ENCODE data around the gene MKRN1. TPM values are rescaled to one million over a fixed set of nuclear protein-coding genes. Genes with fewer than 3 reads are reported as not detected.
"Not testable (repeated sequence)": the region's sequence is repeated elsewhere in the genome, so short reads cannot be mapped to it uniquely, and the experiment has no call there.

Gene MKRN1
- total and polyA plus RNA-seq, 8 donors: 21.0 to 102 (median 49.8) TPM

DNA sequence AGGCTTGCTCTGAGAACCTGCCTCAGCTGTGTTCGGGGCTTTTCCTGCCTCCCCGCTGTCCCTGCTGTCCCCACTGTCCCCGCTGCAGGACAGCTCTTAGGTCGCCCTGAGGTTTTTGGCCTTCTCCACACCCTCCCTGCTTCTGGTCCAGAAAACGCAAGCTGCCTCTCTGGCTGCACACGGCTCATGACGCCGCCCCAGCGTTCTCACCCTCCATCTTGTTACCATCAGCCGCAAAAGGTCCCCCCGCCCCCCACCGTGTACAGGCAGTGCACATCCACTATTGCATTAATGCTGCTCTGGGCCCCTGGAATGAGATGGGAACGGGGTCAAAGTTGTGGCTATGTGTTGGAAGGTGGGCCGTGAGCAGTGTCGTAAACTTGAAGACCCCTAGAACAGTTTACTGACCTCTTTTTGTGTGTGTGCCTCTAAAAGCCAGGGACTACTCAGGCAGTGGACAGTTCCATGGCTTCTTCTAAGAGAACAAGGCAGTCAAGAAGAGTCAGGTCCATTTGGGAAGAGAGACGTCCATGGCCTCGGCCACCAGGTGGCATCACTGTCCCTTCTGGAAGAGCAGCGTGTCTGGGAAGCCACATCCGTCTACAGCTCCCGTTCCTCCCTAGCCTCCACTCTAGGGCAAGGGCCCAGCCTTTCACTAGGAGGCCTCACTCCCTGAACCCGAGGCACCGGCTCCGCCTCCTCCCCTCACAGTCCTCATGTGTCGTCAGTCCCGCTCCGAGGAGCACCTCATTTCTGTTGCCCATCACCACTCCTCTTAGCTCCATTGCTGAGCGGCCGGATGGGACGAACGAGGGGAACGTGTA is 38.5 kb upstream of the MKRN1 start:
- Histone ChIP-seq H3K4me3 (no peak overlapping the region), H3K27ac (peak overlapping the region in 4 of 5 donors; percentile 3 to 46 (median 34)), H3K36me3 (peaks cover 0 to 19% (median 5%) of the 10 kb centered on the region in 4 donors), H3K27me3 (no peaks in the 10 kb centered on the region), H3K4me1 (peaks cover 0 to 12% (median 4%) of the 10 kb centered on the region in 4 donors), H3K9me3 (no peaks in the 10 kb centered on the region)
- TF ChIP-seq, protein P1, sequence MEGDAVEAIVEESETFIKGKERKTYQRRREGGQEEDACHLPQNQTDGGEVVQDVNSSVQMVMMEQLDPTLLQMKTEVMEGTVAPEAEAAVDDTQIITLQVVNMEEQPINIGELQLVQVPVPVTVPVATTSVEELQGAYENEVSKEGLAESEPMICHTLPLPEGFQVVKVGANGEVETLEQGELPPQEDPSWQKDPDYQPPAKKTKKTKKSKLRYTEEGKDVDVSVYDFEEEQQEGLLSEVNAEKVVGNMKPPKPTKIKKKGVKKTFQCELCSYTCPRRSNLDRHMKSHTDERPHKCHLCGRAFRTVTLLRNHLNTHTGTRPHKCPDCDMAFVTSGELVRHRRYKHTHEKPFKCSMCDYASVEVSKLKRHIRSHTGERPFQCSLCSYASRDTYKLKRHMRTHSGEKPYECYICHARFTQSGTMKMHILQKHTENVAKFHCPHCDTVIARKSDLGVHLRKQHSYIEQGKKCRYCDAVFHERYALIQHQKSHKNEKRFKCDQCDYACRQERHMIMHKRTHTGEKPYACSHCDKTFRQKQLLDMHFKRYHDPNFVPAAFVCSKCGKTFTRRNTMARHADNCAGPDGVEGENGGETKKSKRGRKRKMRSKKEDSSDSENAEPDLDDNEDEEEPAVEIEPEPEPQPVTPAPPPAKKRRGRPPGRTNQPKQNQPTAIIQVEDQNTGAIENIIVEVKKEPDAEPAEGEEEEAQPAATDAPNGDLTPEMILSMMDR (IDR thresholded peaks at IDR 0.05): peak in 5 of 7 experiments; percentile 83 to 89 (median 87)
- TF ChIP-seq POLR2A (IDR thresholded peaks at IDR 0.05) (no peak), EP300 (IDR thresholded peaks at IDR 0.05) (no peak), POLR2AphosphoS5 (IDR thresholded peaks at IDR 0.05) (peak in 2 of 3 donors; percentile 20 to 61)
- peak; percentile 92 to 95 for DNase-seq
- intact Hi-C loops (cut with DNase I; ENCODE audit: low total_unique reads): loop anchor here (5.0 kb wide), 1 partner anchor 135 kb away; no protein-coding TSS in a partner anchor
- 50 to 57% (median 51%) methylated on average over 26 to 31 of the region's 31 CpGs for WGBS, 5 donors

DNA sequence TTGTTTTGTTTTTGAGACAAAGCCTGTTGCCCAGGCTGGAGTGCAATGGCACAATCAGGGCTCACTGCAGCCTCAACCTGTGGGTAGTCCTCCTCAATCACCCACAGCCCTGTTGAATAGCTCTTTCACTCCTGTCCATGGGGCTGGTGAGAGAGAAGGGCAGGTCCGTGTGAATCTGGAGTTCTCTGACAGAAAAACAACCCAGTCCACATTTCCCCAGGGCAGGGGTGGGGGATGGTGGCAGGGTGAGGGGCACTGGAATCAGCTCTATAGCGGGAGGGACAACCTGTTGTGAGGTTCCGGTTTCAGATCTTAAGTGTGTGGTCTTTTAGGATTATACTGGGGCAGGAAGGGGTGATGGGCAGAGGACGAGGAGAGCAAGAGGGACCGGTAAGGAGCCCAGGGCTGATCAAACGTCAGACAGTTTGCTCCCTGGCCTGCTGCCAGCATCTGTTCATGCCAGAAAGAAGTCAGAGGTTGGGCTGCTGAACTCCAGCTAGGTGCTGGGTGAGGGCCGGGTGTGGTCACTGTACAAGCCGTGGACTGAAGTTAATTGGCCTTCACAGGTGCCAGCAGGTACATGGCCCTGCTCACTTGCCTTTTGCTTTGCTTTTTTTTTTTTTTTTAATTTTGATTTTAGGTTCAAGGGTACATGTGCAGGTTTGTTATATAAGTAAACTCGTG is 33.2 kb upstream of the MKRN1 start:
- TF ChIP-seq, protein P1 (IDR thresholded peaks at IDR 0.05): no peak
- TF ChIP-seq POLR2AphosphoS5 (IDR thresholded peaks at IDR 0.05): peak in 1 of 3 donors; percentile 11
- no peak for TF ChIP-seq POLR2A (IDR thresholded peaks at IDR 0.05)
- no peak overlapping the region for H3K4me3 ChIP-seq

DNA sequence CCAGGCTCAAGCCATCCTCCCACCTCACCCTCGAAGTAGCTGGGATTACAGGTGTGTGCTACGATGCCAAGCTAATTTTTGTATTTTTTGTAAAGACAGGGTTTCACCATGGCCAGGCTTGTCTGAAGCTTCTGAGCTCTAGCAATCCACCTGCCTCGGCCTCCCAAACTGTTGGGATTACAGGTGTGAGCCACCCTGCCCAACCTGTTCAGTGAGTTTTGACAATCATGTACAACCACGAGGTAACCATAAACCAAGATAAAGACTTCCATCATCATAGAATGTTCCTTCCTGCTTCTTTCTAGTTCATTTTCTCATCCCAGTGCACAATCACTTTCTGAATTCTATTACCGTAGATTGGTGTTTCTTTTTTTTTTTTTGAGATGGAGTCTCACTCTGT is 30.5 kb upstream of the MKRN1 start:
- WGBS, 5 donors: 49 to 72% (median 57%) methylated on average over 4 to 5 of the region's 5 CpGs
- intact Hi-C loops (cut with DNase I; ENCODE audit: low total_unique reads): no loop called here
- TF ChIP-seq POLR2AphosphoS5 (IDR thresholded peaks at IDR 0.05) (no peak), EP300 (IDR thresholded peaks at IDR 0.05) (no peak), POLR2A (IDR thresholded peaks at IDR 0.05) (no peak)
- TF ChIP-seq, protein P1 (IDR thresholded peaks at IDR 0.05): no peak
- no peak overlapping the region for H3K27ac ChIP-seq
- peak; percentile 58 to 65 for DNase-seq
- no peaks in the 10 kb centered on the region for H3K9me3 ChIP-seq
- H3K27me3 ChIP-seq: no peaks in the 10 kb centered on the region
- H3K4me3 ChIP-seq: no peak overlapping the region
- no peaks in the 10 kb centered on the region for H3K36me3 ChIP-seq
- H3K4me1 ChIP-seq: peaks cover 4 to 27% (median 15%) of the 10 kb centered on the region in 4 donors

More for the DNA sequence above, 33.2 kb upstream of the MKRN1 start:
- intact Hi-C loops (cut with DNase I; ENCODE audit: low total_unique reads): no loop called here
- peak overlapping the region in 4 of 5 donors; percentile 29 to 53 (median 40) for H3K27ac ChIP-seq
- H3K27me3 ChIP-seq: no peaks in the 10 kb centered on the region
- peak; percentile 90 for DNase-seq
- WGBS, 5 donors: 15 to 28% (median 23%) methylated on average over 9 of the region's 9 CpGs
- H3K9me3 ChIP-seq: no peaks in the 10 kb centered on the region
- H3K36me3 ChIP-seq: no peaks in the 10 kb centered on the region
- peaks cover 0 to 13% (median 4%) of the 10 kb centered on the region in 4 donors for H3K4me1 ChIP-seq

DNA sequence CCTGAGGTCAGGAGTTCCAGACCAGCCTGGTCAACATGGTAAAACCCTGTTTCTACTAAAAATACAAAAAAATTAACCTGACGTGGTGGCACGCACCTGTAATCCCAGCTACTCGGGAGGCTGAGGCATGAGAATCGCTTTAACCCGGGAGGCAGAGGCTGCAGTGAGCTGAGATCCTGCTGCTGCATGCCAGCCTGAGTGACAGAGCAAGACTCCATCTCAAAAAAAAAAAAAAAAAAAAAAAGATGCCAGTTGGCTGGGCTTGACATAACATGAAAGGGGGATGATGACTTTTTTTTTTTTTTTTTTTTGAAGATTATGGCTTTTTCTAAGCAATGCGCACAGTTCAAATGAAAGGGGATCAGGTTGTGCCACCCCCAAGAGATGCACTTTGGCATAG is 28.3 kb upstream of the MKRN1 start:
- intact Hi-C loops (cut with DNase I; ENCODE audit: low total_unique reads): not testable (repeated sequence)
- WGBS, 5 donors: 63 to 93% (median 83%) methylated on average over 6 of the region's 6 CpGs

More for the DNA sequence above, 28.3 kb upstream of the MKRN1 start:
- H3K9me3 ChIP-seq, H3K4me3 ChIP-seq, H3K36me3 ChIP-seq, H3K27me3 ChIP-seq, DNase-seq: not testable (repeated sequence)
- Histone ChIP-seq H3K27ac (peak overlapping the region in 3 of 5 donors; percentile 33 to 77 (median 53)), H3K4me1 (peaks cover 4 to 25% (median 15%) of the 10 kb centered on the region in 4 donors)

Measured in stomach (tissue), 9 donors.